HG03342 (cell line): ENCODE results near the gene ARPC2.
A peak's percentile ranks its signal among the peaks of the same experiment; 100 is the strongest.

Experiments
- ATAC-seq: cut with Tn5 transposase; IDR thresholded peaks from one replicate; pipeline ENCODE4 v1.9.1; 2021; ENCODE audit warnings: mild to moderate bottlenecking, moderate library complexity; ENCODE audit not compliant: unreplicated experiment

The ARPC2 gene

DNA sequence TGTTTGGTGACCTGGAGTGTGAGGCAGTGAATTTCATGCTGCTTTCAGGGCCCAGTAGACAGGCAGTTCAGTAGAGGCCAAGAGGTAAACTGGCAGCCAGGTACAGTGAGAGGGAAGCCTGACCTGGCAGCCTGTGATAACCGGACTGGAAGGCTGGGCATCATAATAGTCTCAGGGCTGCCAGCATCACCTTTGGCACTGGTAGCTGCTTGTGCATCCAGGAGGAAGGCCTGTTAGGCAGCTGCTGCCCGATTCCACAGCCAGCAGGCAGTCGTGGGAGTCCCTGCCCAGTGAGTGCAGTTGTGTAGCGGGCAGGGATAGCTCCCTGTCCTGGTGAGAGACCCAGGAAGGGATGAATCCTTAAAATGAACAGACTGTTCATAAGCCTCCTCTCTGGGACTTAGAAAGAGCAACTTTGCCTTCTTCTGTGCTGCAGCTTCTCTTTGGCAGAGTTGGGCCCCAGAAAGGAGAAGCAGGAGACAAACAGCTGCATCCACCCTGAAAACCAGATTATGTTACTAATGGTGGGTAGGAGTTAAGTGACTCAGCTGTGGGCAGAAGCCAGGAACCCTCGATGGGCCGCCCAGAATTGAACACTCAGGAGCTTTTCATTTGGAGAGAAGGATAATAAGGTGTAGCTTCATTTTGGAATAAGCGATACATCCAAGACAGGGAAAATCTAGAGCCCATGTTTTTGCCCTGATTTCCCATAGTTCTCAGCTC, 35.7 kb downstream of the ARPC2 start:
- ATAC-seq = no peak

GRCh38 chr2:218253232-218253625, 36.2 kb downstream of the ARPC2 start:
- no peak for ATAC-seq

DNA sequence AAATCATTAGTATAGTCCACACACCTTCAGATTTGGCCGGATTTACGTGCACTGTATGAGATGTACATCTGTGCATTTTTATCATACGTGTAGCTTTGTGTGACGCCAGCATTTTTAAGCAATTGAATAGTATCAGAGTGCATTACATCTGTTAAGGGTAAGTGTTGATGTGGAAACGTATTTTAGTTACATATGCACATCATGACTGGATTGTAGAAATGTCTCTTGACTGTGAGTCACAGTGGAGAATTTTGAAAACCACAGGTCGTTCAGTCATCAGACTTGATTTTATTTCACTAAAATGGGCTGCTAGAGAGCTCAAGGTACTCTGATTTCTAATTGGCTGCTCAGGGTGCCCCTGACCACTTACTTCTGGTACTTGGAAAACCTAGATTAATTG, 38.5 kb downstream of the ARPC2 start:
- ATAC-seq = no peak

DNA sequence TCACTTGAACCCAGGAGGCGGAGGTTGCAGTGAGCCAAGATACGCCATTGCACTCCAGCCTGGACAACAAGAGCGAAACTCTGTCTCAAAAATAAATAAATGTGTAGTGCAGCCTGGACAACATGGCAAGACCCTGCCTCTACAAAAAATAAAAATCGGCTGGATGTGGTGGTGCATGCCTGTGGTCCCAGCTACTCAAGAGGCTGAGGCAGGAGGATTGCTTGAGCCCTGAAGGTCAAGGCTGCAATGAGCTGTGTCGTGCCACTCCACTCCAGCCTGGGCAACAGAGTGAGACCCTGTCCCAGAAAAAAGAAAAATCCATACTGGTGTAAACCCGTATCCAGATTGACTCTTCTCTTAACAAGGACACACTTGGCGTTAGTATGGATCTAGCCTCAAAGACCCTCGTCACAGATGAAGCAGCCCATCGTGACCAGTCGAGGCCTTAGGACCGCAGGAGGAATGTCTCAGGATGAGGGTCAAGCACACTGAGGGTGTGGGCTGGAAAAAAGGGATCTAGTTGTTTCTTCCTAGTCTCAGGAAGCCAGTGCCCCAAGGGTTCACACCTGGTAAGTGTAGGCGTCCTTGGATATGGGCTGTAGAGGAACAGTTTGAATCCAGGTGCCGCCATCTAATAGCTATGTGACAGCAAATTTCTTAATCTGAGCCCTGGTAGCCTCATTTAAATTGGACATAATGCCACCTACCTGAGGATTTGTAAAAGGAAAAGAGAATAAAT, 39.8 kb downstream of the ARPC2 start:
- no peak for ATAC-seq

GRCh38 chr2:218257390-218257981, 40.5 kb downstream of the ARPC2 start:
- peak; percentile 76 for ATAC-seq

- ATAC-seq = no peak
Observed at GRCh38 chr2:218259099-218259961, 42.3 kb downstream of the ARPC2 start.

DNA sequence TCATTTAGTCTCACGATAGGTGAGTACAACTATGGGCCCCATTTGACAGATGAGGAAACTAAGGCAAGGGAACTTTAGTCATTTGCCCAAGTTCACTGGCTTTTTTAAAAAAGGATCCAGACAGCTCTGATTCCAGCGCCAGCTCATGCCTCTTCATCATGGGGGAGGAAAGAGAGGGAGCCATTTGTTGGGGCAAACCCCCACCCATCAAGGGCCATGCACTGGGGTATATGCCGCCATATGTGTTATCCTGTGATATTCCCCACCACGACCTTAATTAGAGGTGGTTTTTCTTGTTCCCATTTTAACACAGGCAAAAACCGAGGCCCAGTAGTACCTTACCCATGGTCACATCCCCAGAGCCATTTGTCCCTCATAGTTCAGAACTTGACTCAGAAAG, 43.2 kb downstream of the ARPC2 start:
- ATAC-seq = no peak

DNA sequence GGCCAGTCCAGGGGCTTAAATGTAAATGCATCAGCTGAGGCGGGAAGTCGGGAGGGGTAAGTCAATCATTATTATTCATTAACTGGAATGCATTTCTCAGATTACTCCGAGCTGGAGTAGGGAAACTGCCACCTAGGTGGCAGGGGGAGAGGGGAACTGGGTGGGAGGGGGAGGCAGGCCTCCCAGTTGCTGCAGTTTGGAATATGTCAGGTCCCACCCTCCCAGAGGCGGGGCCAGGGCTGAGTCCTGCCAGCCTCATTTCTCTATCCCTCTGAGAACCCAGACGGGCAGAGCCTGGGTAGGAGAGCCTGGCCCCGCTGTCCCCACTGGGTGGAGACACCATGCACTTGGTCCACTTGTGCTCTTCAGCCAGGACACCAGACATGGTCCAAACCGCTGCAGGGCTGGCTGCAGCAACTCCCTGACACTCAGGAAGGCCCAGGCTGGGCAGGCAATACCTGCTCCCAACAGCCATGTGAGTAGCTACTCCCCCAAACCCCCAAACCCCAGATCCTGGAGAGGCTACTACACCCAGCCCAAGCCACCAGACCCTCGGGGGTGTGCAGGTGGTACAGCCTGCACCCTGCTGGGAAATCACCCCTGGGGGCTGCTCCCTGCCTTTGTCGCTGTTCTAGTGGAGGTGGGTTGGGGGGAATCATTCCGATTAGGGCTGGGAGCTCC, 43.9 kb downstream of the ARPC2 start, which contains the start of gene GPBAR1:
Gene GPBAR1, plus strand, starts transcription at position 274 of the 681 bp plus-strand sequence. CDS start 1,710 bp downstream, outside the sequence.
- ATAC-seq = no peak

DNA sequence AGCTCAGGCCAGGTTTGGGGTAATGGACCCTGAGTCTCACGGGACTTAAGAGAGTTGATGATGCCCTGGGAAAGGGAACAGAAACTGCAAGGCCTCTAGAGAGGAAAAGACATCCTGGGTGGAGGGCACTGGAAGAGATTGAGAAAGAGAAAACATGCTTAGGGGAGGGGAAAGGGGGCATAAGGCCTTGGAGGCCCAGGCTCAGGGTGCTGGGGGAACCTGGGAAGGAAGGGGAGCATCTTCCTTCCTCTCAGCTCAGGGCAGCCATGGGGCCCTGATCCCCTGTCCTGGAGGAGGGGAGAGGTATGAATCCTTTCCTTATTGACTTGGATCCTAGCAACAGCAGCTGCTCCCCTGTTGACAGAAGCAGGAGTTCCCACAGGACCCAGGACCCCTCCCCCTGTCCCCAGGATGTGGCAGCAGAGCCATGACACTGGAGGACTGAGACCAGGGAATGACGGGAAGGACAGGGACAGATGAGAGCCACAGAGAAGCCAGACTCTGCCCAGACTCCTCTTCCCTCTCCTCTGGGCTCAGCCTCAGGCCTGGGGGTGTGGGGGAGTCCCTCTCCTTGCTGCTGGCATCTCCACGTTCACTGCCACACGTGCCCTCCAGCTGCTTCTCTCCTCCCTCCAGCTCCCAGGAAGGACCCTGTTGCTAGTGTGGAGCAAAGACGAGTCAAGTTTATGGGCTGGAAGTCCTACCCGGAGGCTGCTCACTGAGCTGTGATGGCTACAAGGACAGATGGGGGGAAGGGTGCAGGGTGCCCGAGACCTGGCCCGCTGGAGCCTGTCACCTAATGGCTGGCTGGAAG, 44.6 kb downstream of the ARPC2 start:
- no peak for ATAC-seq

GRCh38 chr2:218262237-218262600, 45.2 kb downstream of the ARPC2 start:
- ATAC-seq = no peak

GRCh38 chr2:218262631-218263586, 45.9 kb downstream of the ARPC2 start:
- no peak for ATAC-seq

GRCh38 chr2:218263817-218264641, 47.0 kb downstream of the ARPC2 start:
- no peak for ATAC-seq

- ATAC-seq = no peak
Observed at GRCh38 chr2:218264773-218265561, 48.0 kb downstream of the ARPC2 start.

DNA sequence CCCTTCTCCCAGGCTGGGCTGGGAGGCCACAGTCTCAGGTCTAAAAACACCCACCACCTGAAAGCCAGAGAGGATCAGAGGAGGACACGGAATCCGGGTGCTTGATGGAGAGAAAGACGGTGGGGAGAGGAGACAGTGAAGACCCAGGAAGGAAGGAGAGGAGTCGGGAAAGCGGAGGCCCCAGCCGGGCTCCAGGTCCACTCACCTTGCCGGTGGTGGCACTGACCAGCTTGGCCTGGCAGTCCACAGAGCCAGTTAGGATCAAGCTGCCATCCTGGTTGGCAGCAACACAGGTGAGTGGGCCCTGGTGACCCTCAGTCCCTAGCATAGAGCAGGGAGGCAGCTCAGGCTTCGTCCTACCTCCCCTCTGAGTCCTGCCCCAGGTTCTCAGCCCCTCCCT, 48.6 kb downstream of the ARPC2 start:
- ATAC-seq = no peak

GRCh38 chr2:218266316-218266979, 49.5 kb downstream of the ARPC2 start:
- no peak for ATAC-seq

- no peak for ATAC-seq
Observed at GRCh38 chr2:218267259-218267658, 50.3 kb downstream of the ARPC2 start.
